LNCAP (cell line): ENCODE measurements around the gene HOXA6.

Experiments used
- TF ChIP-seq, protein P1 (sequence below): fragments of 450-650 bp; IDR thresholded peaks from 2 replicates; pipeline ENCODE4 v1.5.1; 2017; ENCODE audit warnings: mild to moderate bottlenecking

HOXA6 gene

DNA sequence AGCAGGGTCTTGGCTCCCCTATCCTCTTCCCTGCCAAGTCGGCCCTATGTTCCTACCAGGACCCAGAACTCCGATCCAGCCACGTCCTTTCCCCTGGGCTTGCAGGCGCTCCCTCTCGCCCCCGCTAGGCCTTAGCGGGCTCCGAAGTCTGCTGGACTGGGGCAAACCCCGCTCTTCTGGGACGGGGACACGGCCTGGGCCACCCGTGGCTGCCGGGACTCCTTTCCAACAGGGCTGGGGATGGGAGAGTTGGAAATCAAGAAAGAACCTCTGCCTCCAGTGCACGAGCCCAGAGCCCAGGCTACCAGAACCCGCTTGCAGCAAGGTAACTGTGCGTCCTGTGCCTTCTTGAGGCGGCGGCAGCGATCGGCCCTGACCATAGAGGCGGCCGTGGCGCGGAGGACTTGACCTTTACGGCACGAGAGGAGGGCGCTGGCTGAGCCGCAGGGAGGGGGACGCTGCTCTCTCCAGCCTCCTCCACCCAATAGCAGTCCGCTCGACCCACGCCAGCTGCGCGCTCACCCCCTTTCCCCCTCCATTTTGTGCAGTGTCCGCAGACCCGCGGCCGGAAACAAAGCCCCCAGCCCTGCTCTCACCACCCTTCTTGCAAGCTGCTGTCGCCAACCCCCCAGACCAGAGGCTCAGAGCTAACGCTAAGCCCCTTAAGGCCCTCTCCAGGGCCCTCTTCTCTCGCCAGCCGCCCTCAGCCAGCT, 44.4 kb upstream of the HOXA6 start:
- TF ChIP-seq, protein P1, sequence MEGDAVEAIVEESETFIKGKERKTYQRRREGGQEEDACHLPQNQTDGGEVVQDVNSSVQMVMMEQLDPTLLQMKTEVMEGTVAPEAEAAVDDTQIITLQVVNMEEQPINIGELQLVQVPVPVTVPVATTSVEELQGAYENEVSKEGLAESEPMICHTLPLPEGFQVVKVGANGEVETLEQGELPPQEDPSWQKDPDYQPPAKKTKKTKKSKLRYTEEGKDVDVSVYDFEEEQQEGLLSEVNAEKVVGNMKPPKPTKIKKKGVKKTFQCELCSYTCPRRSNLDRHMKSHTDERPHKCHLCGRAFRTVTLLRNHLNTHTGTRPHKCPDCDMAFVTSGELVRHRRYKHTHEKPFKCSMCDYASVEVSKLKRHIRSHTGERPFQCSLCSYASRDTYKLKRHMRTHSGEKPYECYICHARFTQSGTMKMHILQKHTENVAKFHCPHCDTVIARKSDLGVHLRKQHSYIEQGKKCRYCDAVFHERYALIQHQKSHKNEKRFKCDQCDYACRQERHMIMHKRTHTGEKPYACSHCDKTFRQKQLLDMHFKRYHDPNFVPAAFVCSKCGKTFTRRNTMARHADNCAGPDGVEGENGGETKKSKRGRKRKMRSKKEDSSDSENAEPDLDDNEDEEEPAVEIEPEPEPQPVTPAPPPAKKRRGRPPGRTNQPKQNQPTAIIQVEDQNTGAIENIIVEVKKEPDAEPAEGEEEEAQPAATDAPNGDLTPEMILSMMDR, result no peak

DNA sequence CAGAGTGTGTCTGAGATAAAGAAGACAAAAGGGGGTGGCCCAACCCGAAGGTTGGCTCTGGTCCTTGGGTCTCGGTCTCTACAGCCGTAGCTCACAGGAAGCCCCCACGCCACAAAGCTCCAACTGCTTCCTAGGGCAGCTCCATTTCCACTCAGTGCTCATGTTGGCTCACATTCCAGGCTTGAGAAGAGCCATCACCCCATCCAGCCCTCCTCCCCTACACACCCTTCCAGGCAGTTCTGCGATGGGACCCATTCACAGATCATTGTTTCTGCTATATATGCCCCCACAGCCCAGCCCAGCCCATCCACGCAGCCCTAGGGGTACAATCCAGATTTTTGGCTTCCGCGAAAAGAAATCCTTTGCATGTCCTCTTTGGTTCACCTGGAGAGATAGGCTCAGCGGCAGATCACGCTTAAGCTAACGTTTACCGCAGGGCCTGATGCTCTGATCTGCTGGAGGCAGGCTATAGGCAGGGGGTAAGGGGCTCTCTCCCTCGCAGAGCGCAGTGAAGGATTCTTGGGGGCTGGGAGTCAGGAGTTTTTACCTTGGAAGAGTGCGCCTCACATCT, 43.7 kb upstream of the HOXA6 start:
- TF ChIP-seq, protein P1, result no peak

DNA sequence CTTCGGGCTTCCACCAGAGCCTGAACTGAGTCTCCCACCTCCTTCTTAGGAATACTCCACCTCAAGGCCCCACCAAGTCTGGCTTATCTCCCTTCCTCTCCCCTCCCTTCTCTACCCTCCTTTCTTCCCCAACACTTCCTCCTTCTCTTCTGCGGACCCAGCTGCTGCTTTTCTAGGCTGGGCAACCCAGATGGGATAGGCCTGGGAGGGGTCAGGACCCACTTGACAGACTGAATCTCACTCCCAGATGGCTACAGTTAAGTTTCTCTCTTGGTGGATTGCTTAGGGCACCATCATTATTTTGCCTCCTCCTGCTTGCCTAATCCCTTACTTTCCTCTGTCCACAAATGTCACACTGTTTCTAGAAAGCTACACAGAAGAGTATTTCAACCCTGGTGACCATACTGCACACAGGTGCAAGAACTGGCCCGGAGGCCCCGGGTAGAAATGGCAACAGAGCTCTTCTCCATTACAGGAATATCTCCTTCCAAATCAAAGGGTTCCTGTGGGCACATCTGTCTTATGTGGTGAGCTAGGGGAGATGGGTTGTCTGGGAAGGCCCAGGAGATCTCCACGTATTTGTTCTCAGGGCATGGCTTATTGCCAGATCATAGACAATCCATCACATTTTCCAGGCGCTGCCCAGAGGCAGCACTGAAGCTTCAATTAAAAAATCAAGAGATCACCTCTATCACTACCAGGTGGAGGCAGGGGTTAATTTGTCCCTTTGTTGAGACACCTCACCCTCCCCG, 42.6 kb upstream of the HOXA6 start:
- TF ChIP-seq, protein P1, result no peak

DNA sequence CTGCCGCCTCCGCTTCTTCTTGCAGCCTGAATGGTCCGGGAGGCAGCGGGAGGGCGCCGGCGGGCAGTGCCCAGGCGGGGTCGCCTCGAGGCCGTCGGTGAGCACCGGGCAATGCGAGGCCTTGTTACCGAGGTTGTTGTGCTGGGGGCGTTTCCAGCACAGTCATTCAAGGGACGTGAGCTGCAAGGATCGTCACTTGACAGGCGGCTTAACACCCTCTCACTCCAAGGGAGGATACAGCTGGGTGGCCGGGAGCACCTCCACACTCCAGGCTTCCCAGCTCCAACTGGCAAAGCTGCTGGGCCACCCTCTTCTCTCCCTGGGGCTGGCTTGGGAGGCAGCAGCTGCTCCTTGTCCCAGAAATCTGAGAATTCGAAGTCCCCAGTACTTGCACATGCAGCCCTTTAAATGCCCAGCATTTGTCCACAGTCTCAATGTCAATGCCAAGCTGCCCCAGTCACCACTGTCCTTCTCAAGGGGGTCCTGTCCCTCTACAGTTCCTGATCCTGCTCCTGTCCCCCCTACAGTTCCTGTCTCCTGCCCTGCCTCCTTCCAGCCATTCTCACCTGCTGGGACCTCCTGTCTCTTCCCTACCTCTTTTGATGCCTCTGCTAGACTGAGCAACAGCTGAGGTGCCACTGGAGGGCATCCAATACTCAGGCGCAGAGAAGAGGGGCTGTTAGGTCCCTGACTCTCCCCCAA, 41.9 kb upstream of the HOXA6 start:
- TF ChIP-seq, protein P1, result no peak

DNA sequence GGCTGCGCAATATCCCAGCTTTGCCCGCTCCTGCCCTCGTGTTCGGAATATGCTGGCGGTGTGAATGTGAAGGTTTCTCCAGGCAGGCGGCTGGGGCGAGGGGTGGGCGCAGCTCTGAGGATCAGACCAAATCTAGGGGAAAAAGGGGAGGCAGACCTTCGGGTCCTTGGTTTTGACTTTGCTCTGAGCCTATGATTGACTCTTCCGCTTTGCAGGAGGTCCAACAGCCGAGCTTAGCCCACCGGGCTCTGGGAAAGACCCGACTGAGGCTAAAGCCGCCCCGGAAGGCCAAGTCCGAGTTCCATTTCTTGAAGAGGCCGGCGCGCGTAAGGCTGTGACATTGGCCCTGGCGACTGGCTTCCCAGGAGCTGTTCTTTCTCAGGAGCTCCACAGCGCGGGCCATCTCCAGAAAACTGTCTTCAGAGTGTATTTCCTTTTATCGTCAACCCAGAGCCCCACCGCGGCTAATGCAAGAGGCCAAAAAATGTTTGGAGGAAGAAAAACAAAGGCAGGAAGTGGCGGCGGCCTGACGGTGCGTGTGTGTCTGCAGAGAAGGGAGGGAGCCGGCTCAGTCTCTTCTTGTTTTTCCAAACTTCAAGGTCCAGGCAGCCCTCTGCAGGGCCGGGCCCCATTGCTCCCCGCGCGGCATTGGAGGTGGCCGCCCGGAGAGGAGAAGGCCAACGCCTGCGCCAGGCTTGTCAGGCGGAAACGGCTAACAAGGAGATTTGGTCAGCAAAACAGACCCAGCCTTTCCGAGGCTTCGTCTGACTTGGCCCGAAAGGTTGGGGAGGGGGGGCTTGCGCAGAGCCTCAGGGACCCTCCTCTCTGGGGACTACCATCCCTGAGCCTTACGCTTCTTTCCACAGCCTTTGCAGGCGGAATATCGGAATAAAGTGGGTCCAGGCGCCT, 41.1 kb upstream of the HOXA6 start:
- TF ChIP-seq, protein P1, result no peak

DNA sequence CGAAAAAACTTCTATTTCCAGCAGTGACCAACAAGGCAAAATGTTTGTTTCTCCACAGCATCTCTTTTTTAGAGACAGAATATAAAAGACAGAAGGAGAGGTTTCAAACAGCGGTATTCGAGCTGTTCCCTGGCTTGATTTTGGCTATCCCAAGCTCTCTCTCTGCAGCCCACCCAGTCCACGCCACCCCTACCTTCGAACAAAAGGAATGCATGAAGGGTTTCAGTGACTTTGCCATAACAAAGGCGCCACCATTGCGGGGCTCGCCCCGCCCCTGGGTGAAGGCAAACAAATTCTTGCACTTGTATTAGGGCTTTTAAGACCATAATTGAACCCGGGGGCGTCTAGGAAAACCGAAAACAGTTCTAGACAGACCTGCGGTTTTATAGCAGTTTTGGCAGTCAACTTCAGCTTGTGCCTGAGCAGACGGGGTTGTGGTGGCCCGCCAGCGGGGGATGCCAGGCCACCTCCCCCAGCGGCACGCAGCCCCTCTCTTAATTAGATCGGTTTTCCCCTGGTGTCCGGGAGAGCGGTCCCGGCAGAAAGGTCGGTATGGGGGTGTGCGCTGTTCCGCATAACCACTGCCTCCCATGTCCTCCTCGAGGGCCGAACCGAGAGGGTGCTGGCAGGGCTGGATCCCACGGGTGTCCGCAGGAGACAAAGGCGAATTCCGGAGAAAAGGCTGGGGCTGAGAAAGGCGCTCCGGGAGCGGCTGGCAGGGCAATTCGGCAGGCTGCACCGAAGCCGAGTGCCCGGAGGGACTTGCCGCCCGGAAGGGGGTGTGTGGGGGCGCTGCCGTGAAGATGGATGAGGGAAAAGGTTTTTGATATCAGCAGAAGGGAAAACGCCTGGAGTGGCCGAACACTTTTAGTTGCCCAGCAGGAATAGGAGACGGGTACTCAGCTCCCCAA, 40.2 kb upstream of the HOXA6 start:
- TF ChIP-seq, protein P1, result no peak
